Upper lobe of left lung (tissue), 4 donors: Measurements from ENCODE around the gene NFATC3.

Experiments used
- CTCF ChIP-seq, 6 experiments: fragments of 450-650 bp in 4 of 6; fragments of 200-600 bp in 2 of 6; sonication (generic) in 2 of 6; IDR thresholded peaks; one replicate each; pipeline ENCODE4 v1.5.1; 2016 to 2019; ENCODE audit warnings: antibody characterized with exemption in 6 of 6
- POLR2A ChIP-seq, 4 donors: fragments of 450-650 bp; IDR thresholded peaks; one replicate each; pipeline ENCODE4 v1.5.1; 2016 to 2017; ENCODE audit warnings: antibody characterized with exemption in 4 of 4, mild to moderate bottlenecking in 2 of 4

- no peak for TF ChIP-seq CTCF (IDR thresholded peaks at IDR 0.05)
- no peak for TF ChIP-seq POLR2A (IDR thresholded peaks at IDR 0.05)
Observed at GRCh38 chr16:68270353-68270752, 185.2 kb downstream of the NFATC3 start.
